T-helper 2 cell (primary cell): Measurements from ENCODE around the gene MRPL54.
A peak's percentile ranks its signal among the peaks of the same experiment; 100 is the strongest.

Experiments used
- DNase-seq, 5 experiments: peaks; one replicate each; pipeline versions ENCODE4 v3.0.0 to v3.0.0-alpha.2; 2012 to 2022

Gene MRPL54

DNA sequence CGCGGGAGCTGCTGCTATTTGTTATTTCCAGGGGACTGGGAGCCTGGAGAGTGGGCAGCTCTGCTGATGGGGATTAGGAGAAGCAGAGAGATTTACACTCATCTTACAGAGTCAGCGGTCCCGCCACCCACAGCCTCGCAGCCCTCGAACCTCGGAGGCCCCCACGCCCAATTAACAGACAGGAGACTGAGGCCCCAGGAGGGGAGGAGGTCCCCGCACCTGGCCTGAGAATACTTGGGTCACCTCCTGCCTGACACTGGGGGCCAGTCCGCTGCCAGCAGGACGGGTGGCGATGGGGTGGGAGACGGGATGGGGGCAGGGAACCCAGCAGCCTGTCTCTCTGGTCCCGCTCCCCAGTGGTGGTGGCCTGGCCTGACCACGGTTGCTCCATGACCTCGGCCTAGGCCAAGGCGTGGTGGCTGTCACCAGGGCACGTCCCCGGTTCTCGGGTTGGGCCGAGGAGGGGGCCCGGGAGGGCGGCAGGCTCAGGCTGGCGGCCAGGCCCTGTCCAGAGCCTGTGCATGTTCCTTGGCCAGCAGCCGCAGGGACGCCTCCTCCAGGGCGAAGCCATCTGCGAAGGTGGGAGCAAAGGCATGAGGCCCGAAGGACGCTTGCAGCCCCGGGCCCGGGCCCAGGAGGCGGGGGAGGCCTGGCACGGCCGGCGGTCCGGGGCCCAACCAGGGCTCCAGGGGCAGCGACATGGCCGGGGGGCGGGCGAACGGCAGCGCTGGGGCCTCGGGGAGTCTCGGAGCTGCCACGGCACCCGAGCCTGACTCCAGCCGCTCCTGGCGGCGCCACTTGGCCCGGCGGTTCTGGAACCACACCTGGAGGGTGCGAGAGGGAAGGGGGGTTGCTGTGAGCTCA lies 7.9 kb downstream of the MRPL54 start:
- DNase-seq = no peak

DNA sequence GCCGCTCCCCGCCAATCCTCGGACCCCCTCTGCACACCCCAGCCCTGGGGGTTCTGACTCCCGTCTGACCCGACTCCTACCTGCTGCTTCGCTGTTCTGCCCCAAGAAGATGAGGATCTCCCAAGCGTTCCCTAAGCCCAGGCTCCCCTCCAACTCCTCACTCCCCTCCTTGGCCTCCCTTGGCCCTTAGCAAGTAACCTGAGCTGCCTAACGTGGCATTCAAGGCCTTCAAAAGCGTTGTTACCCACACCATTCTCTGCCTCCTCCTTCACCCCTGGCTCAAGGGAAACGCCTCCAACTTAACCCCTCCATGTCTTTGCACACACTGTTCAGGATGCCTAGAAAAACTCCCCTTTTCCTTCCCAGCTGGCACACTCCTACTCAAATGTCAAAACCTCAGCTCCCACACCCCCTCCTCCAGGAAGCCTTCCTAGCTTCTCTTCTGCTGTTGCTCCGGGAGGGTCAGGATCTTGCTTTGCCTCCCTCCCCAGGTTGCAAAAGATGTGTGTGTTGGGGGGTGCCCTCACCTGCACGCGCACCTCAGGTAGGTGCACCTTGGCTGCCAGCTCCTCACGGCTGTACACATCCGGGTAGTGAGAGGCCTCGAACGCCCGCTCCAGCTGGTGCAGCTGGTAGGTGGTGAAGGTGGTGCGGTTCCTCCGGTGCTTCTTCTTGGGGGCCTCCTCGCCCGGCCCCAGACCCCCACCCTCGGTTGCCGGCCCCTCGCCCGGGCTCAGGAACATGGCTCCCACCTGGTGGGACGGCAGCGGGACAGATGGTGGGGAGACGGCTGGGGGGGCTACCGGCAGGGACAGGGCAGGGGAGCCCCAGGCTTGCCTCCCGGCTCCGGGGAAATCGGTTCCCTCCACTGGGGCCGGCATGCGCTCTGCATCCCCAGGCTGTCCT lies 8.8 kb downstream of the MRPL54 start:
- no peak for DNase-seq

DNA sequence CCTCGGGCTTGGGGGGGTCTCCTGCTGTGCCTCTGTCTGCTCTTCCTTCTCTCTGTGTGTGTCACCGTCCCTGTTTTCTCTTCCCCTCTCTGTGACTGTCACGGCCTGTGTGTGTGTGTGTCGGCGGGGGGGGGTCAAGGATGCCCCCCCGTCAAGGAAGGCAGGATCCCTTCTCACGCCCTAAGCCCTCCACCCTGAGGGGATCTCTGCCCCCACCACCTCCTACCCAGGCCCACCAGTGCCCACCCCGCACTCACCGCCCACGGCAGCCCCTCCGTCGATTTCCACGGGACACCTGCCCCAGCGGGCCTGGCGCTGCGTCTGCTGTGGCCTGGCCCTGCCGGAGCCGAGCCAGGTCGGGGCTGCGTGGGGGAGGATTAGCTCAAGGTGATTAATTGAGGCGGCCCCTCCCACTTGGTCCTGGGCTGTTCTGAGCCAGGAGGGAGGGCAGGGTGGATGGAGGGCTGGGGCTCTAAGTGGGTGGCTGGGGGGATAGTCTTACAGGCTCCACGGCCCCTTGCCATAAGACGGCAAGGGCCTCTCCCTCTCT lies 9.5 kb downstream of the MRPL54 start, which contains the start of gene RAX2:
Gene RAX2 (minus strand): TSS at position 323 of the 550 bp plus-strand sequence. CDS start 486 bp downstream, outside the sequence.
- DNase-seq = no peak

DNA sequence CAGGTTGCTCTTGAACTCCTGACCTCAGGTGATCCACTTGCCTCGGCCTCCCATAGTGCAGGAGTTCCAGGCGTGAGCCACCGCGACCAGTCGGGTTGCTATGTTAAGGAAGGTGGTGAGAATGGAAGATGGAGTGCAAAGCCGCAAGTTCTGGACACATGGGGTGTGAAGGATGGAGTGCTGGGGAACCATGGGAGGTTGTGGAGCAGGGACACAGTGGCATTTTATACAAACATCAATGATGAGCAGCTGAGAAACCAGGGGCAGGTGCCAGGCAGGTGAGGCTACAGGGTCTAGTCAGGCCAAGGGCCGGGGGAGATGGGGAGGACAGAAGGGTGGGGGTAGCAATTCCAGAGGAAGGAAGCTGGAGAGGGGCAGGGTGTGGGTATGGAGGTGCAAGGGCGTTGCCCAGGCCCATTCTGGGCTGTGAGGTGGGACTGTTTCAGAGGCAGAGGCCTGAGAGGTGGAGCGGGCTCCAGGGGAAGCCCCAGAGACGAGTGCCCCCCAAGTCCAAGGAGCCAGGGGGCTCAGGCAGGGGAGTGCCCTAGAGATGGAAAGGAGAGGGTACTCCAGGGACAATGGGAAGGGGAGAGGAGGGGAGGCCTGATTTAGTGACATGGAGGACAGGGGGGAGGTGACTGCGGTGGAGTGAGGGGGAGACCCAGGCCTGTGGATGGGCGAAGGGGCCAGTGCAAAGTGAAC lies 11.5 kb downstream of the MRPL54 start:
- DNase-seq = no peak

DNA sequence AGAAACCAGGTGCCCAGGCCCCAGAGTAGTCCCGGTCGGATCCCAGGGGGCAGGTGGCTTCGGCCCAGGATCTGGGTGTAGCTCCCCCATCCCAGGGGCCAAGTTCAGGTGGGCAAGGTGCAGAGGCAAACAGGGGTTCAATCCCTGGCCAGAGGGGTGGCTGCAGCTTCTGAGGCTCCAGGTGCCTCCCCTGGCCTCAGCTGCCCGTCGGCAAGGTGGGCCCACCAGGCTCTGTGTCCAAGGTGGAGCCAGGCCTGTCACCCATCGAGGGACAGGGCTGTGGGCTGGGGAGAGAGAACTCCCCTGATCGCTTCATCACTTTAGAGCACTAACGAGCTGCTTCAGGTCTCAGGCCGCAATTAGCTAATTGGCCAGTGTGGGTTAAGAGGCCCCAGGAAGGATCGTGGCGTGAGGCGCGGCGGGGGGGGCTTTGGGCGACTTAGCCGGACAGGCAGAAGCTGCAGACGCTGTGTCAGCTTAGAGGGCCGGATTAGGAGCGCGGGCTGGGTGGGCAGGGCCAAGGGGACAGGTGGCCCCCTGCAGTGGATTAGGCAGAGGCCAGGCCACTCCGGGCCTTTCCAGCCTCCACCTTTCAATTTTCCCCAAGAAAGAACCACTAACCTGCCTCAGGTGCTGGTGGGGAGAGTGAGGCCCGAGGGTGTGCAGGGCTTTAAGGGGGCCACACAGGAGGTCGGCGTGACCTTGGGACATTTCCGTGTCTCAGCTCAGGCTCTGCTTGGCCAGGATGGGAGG lies 12.3 kb downstream of the MRPL54 start:
- no peak for DNase-seq

DNA sequence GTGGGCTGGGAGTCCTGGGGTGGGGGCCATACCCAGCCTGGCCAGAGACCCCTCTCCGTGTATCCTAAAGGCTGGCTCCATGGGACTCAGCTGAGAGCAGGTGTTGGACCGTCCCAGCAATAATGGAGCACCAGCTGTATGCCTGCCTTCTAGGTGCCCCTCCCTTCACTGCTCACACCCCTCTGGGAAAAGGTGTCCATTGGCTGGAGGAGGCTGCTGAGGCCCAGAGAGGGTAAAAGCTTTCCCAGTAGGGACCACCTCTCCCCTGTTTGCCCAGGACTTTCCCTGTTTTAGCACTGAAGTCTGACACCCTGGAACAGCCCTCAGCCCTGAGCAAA lies 12.9 kb downstream of the MRPL54 start:
- DNase-seq = no peak

DNA sequence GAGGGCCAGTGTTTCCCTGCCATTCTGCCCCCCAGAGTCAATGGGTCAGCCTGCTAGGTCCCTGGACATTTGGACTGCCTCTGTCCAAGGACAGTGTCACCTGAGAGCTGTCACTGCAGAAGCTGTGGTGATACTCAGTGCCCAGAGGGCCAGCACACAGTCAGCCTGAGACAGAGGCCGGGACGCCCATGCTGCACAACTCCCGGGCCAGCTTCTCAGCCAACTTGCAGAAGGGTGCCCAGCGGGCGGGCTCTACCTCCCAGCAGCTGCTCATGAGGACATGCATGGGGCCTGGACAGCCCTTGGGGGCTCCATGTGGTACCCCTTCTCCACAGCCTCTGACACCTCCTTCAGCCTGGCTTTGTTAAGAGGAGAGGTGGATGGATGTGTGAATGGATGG lies 13.3 kb downstream of the MRPL54 start:
- no peak for DNase-seq

DNA sequence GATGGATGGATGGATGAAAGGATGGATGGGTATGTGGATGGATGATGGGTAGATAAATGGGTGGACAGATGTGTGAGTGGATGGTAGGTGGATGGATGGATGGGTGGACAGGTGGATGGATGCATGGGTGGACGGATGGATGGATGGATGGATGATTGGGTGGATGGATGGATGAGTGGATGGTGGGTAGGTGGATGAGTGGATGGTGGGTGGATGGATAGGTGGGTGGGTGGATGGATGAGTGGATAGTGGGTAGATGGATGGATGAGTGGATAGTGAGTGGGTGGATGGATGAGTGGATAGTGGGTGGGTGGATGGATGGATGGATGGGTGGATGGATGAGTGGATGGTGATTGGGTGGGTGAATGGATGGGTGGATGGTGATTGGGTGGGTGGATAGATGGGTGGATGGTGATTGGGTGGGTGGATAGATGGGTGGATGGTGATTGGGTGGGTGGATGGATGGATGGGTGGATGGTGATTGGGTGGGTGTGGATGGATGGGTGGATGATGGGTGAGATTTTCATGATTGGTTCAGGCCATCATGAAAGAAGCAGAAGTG lies 14.1 kb downstream of the MRPL54 start:
- no peak for DNase-seq

DNA sequence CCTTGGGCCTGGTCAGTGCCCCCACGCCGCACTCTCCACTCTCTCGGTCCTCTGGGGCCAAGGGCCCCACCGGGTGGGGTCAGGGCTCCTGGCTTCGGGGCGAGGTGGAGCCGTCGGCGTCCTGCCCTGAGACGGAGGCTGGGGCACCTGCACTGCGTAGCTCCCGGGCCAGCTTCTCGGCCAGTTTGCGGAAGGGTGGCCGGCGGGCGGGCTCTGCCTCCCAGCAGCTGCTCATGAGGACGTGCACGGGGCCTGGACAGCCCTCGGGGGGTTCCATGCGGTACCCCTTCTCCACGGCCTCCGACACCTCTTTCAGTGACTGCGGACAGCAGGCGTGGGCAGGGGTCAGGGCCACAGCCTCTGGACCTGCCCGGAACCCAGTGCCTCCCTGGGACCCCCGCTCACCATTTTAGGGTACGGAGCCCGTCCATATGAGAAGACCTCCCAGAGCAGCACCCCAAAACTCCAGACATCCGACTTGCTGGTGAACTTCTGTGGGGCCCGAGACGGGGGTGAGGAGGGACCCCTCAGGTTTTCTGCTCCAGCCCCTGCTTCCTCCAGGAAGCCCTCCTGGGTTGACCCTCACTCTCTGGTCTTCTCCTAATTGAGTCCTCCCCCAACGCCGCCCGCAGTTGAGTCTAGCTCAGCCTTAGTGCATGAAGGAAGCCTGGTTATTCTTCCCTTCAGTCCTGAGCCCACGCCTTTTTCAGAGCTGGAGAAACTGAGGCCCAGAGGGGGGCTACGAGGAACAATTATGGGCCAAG lies 15.8 kb downstream of the MRPL54 start:
- DNase-seq = no peak

DNA sequence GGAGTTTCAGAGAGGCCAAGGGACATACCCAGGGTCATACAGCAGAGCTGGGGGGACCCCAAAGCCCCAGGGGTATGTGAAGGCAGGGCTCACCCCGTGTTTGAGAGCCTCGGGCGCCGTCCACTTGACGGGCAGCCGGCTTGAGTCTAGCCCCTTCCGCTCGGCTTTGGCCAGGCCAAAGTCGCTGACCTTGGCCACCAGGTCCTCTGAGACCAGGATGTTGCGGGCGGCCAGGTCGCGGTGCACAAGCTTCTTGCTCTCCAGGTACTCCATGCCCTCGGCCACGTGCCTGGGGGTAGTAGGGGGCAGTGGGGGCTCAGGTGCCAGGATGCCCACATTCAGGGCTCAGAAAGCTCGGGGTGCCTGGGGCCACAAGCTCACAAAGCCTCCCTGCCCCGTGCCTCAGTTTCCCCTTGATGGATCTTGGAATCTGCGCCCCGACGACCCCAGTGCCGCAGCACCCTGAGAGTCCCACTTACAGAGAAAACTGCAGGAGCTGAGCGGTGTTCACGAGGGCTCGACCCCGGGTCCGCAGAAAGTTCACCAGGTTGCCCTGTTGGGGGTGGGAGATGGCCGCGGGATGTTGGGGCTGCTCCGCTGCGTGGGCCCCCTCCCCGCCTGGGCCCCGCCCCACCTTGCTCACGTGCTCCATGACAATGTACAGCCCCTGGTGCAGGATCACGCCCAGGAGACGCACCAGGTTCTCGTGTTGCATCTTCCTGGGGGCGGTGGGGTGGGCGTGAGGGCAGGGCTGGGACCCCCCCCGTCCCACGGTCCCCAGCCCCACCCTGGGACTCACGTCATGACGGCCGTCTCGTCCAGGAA lies 16.6 kb downstream of the MRPL54 start:
- no peak for DNase-seq

DNA sequence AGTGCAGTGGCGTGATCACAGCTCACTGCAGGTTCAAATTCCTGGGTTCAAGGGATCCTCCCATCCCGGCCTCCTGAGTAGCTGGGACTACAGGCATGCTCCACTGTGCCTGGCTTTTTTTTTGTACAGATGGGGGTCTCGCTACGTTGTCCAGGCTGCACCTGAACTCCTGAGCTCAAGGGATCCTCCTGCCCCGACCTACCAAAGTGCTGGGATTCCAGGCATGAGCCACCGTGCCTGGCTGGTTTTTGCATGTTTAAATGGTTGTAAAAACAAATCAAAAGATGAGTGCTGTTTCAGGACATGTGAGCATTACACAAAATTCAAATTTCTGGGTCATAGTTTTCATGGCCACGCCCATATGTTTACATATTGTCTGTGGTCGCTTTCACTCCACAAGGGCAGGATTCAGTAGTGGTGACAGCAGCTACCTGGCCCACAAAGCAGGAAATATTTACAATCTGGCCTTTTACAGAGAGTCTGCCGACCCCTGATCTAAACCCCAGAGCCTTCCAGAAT lies 18.4 kb downstream of the MRPL54 start:
- DNase-seq = peak in 2 of 5 experiments; percentile 20 to 24

DNA sequence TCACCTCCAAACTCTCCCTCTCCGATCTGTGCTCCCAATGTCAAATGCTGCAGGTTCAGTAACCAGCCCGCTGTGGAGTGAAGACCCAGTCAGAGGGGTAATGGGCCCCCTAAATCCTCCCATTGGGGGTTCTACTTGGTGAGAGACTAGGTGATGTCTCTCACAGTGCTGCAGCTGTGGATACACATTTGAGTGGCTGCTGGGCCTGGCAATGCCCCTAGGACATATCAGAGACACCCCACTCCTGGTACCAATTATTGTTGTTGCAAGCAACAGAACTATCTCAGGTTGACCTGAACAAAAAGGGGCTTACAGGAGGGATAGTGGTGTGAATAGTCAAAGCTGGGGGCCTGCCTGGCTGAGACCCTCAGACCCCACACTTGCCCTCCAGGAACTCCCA lies 19.1 kb downstream of the MRPL54 start:
- no peak for DNase-seq

DNA sequence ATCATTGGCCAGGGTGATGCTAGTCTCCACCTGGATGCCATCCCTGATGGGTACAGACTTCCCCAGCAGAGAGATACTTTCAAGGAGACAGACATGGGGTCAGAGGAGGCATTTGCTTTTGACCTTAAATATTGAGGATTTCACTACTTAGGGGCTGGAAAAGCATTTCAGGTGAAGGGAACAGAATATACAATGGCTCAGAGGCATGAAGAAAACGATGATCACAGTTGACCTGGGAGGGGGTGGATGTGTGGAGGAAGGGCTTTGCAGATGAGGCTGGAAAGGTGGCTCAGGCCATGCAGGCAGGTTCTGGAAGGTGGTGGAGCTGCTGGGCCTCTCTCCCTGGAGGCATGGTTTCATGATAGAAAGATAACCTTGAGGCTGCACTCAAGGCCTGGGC lies 19.8 kb downstream of the MRPL54 start:
- DNase-seq = no peak

DNA sequence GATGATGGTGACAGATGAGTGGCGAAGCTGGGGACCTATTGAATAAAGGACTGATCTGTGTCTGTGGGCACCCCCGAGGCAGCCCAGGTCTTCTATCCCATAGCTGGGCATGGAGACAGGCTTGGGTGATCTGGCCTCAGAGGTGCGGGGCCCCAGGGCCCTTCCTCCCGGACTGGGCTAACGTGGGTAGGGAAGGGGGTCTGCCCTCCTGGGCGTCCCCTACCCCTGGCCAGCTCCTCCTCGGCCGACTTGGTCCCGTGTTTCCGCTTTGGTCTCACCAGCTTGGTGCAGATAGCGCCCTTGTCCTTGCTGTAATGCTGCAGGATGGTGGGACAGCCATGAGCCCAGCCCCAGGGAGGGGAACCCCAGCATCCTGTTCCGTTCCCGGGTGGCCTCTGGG lies 20.4 kb downstream of the MRPL54 start:
- DNase-seq = no peak

DNA sequence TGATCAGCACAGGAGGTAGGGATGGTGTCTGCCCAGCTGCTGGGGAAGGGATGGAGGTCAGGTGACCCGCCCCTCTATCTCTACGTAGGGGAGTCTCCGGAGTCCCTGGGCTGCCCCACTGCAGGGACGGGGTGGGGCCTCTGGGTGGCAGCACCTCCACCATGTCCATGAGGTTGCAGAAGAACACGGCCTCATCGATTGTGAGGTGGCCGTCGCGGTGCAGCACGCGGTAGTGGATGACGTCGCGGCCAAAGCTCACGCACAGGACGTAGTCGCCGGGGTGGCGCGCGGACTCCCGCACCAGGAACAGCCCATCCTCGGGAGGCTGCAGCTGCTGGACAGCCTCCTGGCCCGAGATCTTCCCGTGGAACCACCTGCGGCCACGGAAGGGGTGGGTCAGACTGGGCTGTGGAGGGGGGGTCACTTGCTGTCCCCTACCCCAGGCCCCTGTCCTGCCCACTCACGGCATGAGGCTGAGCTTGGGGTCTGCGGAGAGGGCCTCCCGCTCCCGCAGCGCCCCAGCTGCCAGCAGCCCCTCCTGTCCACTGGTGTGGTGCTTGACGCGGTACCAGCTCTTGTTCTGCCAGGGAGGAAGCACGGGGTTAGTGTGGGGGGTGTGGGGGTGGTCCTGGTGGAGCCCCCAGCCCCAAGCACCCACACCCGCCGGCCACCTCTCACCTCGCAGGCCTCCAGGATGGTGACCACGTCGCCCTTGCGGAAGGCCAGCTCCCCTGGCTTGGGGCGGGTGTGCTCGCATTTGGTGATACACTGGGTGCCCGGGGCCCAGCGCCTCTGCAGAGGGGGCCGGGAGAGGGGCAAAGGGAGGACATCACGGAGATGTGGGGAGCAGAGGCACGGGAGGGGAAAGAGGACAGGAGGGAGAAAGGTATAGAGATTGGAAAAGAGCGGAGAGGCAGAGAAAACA lies 21.4 kb downstream of the MRPL54 start:
- peak in 2 of 5 experiments; percentile 26 to 51 for DNase-seq

DNA sequence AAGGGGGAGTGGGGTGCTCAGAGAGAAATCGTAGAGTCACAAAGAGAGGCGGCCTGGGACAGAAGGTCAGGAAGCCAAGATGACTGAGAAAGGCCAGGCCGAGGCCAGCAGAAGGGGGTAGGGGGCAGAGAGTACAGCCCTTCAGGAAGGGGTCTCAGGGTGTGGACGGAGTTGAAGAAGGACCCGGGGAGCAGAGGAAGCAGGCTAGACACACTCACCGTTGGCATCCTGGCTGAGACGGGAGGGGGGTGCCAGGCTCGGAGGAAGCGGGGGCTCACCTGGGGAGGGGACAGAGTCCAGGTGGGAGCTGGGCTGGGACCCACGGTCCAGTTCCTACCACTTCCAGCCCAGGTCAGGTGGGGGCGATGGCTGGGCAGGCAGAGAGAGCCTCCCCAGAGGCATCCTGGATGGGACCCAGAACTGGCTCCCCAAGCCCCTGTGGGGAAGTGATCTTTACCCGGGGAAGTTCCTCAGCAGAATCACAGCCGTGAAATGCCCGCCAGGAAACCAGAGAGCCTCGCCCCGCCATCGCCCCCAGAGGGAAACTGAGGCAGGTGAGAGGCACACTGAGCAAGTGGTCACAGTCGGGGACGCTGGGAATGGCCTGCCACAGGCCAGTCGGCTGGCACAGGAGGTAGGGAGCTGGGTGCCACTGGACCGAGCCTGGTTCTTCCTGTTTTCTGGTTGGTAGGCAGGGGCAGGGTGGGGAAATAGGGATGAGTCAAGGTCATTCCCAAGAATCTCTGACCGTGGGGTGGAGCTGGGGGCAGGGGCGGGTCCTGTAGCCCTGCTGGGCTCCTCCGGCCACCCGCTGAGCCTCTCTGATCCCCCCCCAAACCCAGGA lies 22.3 kb downstream of the MRPL54 start:
- DNase-seq = no peak

DNA sequence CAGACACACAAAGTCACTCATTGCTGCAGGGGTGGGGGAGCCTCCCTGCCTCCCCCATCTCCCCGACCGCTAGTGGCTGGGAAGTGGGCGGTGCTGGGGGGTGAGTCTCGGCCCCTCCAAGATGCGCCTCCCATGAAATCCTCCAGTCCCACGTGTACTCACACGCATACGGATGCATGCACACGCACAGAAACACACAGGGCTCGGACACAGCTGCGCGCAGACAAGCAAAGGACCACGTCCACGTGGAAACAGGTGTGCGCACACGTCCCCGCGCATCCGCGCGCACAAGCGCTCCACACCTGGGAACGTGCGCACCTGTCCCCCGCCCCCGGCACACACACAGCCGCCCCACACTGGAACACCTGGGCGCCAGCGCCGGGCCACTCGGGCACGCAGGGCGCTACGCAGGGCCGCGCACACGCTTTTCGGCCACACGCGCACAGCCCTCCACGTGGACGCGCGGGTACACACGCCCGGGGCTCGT lies 23.0 kb downstream of the MRPL54 start:
- peak in 1 of 5 experiments; percentile 26 for DNase-seq
